GM18511 (cell line): Measurements from ENCODE around the gene ERRFI1.
A peak's percentile ranks its signal among the peaks of the same experiment; 100 is the strongest.

Source experiments
- ATAC-seq: cut with Tn5 transposase; IDR thresholded peaks from one replicate; pipeline ENCODE4 v1.9.1; 2021; ENCODE audit warnings: mild to moderate bottlenecking, moderate library complexity; ENCODE audit not compliant: unreplicated experiment

ERRFI1 gene

DNA sequence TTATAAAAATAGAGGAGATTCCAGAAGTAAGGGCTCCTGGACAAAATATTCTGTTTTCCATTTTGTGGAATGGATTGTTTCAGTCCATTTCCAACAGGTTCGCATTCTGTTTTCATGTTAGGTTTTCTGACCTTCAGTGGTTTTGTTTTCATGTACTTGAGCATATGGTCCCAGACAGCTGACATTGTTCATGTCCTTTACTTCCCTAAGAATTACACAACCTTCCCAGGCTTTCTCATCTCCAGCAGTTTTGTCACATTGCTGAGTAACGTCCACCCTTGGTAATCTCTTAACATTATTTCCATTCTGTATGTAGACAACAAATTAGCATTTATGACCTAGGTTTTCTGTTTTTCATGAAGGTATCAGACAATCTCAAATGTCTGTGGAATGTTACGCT lies 21.0 kb upstream of the ERRFI1 start:
- ATAC-seq: no peak

DNA sequence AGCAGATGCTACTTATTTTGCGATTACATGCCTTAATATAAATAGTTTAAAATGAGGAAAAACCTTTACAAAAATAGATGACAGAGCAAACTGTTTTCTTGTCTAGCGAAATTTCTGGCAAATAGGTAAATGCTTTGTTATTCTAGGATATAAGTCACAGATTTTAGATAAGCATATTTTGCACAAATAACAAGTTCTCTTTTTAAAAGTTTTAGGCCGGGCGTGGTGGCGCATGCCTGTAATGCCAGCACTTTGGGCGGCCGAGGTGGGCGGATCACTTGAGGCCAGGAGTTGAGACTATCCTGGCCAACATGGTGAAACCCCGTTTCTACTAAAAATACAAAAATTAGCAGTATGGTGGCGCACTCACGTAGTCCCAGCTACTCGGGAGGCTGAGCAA lies 20.3 kb upstream of the ERRFI1 start:
- no peak for ATAC-seq

GRCh38 chr1:8043621-8044020 lies 17.5 kb upstream of the ERRFI1 start:
- ATAC-seq: no peak

DNA sequence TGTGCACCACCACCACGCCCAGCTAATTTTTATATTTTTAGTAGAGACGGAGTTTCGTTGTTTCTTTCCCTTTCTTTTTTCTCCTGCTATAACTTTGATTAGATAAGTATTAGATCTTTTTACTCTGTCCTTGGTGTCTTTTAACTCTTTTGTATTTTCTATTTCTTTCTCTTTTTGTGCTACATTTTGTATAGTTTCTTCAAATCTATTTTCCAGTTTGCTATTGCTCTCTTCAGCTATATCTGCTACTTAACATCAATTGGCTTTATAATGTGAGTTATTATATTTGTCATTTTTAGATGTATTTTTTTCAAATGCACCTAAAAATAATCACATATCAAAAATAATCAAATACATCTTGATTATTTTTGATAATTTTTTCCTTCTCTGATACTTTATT lies 16.0 kb upstream of the ERRFI1 start:
- no peak for ATAC-seq

DNA sequence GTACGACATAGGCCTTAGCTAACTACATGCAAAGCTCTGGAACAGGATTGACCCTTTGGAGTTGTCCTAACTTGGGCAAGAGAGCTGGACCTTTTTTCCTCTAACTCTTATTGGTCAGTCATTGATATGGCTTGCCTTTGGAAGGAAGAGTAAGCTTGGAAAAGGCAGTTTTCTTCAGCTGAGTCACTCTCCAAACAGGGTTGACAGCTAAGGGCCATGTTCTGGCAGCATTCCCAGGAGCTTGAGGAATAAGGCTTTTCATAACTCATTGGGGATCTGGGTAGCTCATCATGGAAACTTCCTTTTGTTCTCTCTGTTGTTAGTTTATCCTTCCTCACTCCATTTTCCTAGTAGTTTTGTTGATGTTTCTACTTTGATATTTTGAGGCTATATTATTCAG lies 14.5 kb upstream of the ERRFI1 start:
- no peak for ATAC-seq

GRCh38 chr1:8039071-8039470 lies 13.0 kb upstream of the ERRFI1 start:
- no peak for ATAC-seq

DNA sequence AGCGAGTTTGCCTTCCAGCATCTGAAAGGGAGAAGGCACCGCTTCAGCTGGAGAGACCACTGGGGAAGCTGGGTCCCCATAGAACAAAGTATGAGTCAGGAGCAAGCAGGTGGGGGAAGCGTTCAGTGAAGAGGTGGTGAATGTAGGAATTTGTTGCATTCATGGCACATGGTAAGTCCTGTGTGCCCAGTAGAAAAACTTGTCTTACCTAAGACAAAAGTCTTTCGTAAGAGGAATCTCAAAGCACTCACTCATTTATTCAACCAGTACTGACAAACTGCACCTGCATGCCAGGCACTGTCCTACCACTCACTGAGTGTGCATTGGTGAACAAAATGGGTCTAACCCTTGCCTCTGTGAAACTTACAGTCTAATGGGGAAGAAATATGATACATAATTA lies 9.2 kb upstream of the ERRFI1 start:
- no peak for ATAC-seq

DNA sequence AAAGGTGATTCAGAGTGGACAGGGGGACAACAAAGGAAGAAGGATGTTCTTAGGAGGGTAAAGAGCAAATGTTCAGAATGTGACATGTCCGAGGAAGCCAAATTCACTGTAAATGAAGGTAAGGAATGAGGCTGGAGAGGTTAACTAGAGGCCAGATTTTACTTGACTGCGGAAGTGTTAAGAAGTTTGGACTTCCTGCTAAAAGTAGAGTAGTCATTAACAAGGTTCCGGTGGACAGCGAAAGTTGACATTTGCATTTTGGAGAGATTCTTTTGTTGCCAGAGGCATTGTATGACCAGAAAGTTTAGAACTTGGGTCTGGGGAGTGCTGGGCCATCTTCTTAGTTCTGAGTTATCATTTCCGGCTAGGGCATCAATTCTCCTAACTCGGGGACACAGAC lies 7.2 kb upstream of the ERRFI1 start:
- no peak for ATAC-seq

- ATAC-seq: no peak
Measured at GRCh38 chr1:8032366-8032910, 6.3 kb upstream of the ERRFI1 start.

- ATAC-seq: no peak
Measured at GRCh38 chr1:8031176-8031785, 5.2 kb upstream of the ERRFI1 start.

DNA sequence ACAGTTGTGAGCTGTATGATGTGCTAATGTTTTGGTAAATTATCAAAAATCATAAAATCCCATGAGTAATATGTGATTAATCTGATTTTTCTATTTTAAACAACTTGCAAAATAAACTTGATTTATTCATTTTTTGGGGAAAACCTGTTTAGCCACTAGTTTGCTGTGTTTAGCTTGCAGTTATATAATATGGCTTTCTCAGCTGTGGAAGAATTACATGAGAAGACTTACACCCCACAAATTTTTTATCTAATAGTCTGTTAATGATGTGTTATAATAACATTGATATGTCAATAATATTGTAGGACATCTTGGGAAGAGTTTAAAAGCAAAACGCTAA lies 2.4 kb upstream of the ERRFI1 start:
- ATAC-seq: no peak

DNA sequence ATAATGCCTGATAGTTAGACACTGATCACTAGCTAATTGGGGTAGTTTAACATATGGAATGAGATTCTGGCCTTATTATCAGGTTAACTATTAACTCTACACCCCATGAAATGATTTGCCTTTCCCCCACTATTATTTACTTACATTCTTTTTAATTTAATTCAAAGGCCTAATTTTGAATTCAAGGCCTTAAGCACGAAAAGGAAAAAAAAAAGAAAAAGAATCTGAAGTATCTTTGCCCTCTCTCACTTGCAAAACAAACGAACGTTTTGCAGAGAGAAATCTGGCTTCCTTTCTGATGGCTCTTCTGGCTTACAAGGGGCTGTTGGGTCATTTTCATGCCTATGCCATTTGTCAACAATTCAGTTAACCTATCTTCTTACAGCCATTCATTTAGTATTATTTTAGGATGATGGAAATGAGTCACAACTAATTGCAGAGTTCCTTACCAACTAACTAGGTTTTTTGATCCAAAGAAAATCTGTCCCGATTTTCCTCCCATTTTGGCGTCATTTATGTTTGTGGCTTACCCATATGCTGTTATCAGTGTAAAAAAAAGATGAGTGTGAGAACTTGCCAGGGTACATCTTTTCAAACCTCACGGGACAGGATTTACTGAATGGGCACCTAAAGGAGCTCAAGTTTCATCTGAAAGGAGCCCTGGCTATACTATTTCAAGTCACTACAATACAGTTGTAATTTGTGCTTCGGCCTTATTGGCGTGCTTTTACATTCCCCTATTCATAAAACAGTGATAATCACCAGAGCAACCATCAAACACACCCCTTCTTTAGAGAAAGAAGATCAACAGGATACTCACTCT lies 1.9 kb upstream of the ERRFI1 start:
- ATAC-seq: no peak

DNA sequence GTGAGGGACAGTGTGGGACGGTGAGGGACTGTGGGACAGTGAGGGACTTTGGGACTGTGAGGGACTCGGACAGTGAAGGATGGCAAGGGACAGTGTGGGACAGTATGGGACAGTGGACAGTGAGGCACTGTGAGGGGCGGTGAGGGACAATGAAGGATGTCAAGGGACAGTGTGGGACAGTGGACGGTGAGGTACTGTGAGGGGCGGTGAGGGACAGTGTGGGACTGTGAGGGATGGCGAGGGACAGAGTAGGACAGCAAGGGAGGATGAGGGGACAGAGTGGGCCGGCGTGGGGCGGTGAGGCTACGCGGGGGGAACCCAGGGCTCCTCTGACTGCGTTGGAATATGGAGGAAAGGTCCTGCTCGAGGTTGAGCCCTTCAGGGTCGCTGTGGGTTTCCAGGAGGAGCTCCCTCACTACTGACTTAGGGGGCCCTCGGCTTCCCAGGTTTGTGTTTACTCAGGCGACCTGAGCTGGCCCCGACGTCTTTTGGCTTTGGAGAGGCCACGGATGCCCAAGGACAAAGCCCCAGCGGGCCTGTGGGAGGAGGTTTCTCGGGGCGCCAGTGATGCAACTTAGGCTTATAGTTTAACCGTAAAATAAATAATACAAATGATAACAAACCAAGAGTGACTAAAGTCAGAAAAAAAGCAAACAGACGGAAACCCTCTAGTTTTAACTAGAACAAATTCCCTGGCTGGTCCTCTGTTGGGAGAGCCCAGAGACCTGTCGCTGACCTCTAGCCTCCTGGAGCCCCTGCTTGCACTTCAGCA lies 1.1 kb upstream of the ERRFI1 start:
- no peak for ATAC-seq

DNA sequence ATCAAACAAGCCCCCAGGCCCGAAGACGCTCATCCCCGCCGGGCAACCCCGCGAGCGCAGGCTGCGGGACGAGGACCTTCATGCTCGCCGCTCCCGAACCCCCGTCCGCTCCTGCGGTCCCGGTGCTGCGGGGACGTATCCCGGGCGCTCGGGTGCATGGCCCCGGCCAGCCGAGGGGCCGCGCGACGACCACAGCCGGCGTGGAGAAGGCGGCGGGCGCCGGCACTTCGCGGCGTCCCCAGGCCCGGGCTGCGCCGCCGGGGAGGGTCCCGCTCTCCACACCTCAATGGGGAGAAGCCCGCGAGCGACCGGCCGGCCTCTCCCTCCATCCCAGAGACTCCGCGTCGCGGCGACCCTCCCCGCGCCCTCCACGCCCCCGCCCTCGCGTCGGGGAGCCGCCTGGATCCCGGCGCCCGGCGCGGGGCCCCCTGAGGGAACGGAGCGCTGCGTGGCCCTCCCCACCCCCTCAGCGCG lies 401 bp downstream of the ERRFI1 start:
- ATAC-seq: peak; percentile 30

- no peak for ATAC-seq
Measured at GRCh38 chr1:8025061-8025670, 943 bp downstream of the ERRFI1 start.

DNA sequence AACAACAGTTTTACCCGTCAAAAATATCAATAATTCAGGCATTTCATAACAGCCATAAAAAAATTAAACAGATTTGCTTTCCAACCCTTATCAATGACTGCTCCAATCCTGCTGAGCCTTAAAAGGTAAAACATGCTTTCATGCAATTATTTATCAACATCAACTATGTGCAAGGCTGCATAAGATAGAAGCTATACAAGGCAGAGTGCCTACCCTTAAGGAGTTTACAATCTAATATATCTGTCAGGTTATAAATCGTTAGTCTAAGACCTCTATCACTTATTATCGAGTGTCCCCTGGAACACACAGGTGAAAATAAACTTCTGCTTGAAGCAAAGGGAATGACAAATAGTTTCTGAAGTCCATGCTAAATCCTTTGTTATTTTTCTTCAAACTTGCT lies 1.8 kb downstream of the ERRFI1 start:
- ATAC-seq: no peak

- no peak for ATAC-seq
Measured at GRCh38 chr1:8023995-8024313, 2.2 kb downstream of the ERRFI1 start.

GRCh38 chr1:8023287-8023994 lies 2.7 kb downstream of the ERRFI1 start:
- no peak for ATAC-seq

DNA sequence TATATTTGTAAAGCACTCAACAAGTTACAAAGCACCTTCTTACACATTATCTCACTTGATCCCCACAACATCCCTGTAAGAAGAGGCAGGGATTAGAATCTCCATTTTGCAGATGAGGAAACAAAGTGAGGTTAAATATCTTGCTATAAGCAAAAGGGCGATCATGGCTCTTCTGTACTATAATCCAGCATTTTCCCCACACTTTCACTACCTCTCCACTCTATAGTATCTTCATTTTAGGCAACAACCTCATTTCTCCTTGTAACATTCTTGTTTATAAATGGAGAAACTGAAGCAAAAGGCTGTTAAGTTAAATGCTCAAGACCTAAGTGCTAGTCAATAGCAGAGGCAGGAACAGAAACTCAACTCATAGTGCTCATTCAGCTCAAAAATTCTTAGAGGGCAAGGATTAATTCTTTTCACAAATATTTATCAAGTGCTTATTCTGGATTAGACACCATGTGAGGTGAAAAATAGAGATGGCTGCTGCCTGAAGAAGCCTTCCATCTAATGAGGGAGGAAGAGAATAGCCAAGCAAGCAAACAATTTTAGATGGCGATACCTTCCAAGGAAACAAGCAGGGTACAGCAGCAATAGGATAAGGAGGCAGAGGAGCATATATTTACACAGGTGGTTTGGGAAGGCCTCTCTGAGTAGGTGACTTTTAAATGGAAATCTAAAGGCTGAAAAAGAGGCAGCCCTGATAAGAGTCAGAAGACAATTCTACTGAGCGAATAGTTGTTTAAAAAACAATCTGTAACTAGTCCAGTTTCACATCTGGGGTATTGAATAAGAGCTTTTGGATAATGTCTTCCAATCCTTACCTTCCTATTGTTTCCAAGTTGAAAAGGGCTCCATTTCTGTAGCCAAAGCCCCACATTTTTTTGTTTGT lies 3.5 kb downstream of the ERRFI1 start:
- ATAC-seq: no peak
